GM19463 (cell line): ENCODE results near the gene MAPKAPK2.
A peak's percentile ranks its signal among the peaks of the same experiment; 100 is the strongest.

Experiments used
- ATAC-seq: cut with Tn5 transposase; IDR thresholded peaks from one replicate; pipeline ENCODE4 v1.9.1; 2021; ENCODE audit warnings: mild to moderate bottlenecking, moderate library complexity; ENCODE audit not compliant: unreplicated experiment

MAPKAPK2 gene

GRCh38 chr1:206681359-206681758, 3.3 kb upstream of the MAPKAPK2 start:
- no peak for ATAC-seq

DNA sequence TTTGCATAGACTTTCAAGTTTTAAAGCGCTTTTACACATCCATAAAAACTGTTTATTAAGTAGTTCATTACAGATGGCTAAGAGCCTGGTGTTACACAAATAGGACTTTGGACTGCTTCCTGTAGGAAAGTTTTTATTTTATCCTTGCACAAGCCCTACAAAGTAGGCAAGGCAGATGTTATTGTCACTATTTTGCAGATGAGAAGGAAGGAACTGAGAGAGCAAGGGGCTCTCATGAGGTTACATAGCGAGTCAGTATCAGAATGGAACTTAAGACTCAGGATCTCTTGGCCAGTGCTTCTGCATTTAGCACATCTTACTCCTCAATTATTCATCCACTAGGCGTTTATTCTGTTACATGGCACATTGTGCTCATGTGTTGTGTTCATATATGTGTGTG, 2.6 kb upstream of the MAPKAPK2 start:
- no peak for ATAC-seq

GRCh38 chr1:206683313-206683712, 1.4 kb upstream of the MAPKAPK2 start:
- no peak for ATAC-seq

DNA sequence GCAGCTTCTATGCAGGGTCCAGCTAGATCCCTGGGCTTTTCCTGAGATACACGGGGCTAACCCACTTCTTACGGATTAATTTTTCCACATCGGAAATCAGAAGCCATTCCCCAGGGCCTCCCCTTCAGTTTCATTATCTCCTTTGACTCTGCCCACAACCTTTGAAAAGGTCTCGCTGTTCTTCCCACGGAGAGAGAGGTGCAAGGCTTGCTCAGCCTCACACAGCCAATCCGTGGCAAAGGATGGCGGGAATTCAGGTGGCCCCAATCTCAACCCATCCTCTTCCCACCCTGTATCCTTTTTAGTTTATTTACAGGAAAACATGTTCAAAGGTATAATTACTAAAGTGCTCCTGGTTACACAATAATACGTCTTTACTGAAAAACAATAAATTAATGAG, 702 bp upstream of the MAPKAPK2 start:
- no peak for ATAC-seq

DNA sequence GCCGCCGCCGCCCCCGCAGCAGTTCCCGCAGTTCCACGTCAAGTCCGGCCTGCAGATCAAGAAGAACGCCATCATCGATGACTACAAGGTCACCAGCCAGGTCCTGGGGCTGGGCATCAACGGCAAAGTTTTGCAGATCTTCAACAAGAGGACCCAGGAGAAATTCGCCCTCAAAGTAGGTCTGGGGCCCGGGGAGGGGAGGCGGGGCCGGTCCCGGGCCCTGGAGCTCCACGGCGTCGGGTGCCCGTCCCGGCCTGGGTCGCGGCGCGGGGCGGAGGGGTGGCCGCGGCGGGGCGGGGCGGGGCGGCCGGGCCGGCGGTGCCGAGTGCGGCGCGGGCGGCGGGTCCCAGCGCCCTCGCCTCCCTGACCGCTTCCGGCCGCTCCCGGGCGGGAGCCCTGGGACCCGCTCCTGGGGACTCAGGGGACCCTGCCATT, 646 bp downstream of the MAPKAPK2 start:
- peak; percentile 27 for ATAC-seq

GRCh38 chr1:206685769-206686477, 1.2 kb downstream of the MAPKAPK2 start:
- peak; percentile 26 for ATAC-seq

GRCh38 chr1:206686478-206687249, 2.0 kb downstream of the MAPKAPK2 start:
- ATAC-seq = no peak

GRCh38 chr1:206687251-206687914, 2.7 kb downstream of the MAPKAPK2 start:
- no peak for ATAC-seq

- ATAC-seq = no peak
Measured at GRCh38 chr1:206687915-206688442, 3.3 kb downstream of the MAPKAPK2 start.

GRCh38 chr1:206690516-206690915, 5.8 kb downstream of the MAPKAPK2 start:
- no peak for ATAC-seq

DNA sequence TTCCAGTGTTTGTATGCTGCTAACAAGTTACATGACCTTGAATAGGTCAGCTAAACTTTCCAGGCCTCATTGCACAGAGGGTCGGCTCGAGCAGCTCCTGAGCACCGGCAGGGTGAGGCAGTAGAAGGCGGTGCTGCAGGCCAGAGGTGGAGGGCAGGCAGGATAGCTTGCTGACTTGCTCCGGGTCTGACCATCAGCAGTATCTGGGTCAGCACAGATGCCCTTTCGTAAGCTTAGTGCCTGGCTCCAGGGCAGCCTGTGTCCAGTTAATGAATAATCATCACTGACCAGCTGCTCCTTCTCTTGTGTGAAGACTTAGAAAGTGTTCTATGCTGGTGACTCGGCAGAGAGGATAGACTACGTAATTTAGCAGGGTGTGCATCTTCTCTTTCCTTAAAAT, 6.9 kb downstream of the MAPKAPK2 start:
- no peak for ATAC-seq

DNA sequence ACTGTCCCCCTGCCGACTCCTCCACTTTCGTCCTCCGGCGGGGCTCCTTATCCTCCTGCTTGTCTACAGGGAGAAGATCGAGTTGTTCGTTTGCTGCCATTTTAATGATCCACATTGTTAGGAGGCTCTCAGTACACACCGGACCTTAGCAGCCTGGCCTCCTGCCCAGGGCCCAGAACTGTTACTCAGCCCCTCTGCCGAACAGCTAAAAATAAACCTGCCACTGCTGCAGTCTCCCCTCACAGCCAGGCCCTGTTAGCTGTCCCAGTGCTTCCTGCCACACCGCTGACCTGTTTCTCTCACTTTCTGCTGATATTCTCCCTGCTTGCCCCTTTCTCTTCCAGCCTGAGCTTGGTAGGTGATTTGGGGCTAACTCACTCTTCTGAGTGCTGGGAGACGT, 8.3 kb downstream of the MAPKAPK2 start:
- ATAC-seq = no peak

- ATAC-seq = no peak
Measured at GRCh38 chr1:206693592-206693991, 8.9 kb downstream of the MAPKAPK2 start.

DNA sequence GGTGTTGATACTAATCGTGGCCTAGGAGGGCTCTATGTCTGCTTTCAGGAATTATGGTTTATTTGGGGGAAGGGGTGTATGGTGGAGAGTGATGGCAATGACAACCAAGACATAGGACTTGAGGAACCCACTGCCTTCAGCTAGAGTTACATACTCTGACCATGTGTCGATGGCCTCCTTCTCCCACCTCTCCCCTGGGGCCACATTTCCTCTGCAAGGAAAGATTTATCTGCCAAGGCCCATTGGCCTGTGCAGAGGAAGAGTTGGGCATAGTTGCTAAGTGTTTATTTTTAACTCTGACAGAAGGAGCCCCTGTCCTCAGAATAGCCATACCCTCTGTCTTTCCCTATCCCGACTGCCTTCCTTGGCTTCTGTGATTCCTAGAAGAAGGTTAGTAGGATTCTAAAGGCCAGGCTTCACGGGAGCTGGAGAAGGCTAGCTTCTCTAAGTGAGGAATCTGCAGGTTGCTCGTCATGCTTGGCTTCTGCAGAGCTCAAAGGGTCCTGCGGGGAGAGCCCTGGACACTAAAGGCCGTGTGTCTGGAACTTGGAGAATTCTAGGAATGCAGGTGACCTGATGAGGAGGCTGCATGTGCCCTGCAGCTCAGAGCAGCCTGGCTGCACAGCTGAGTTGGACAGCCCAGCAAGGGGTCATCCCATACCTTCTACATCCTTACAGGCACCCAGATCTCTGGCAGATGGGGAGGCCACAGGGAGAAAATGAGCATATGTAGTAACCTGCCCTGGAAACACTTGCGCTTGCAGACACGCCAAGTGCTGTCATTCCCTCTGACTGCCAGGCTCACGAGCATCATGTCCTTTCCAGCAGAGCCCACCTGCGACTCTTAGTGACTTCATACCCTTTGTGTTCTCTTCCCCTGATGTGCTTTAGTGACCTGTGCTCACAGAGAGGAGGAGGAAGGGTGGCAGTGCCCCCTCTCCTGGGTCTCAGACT, 9.7 kb downstream of the MAPKAPK2 start:
- no peak for ATAC-seq

DNA sequence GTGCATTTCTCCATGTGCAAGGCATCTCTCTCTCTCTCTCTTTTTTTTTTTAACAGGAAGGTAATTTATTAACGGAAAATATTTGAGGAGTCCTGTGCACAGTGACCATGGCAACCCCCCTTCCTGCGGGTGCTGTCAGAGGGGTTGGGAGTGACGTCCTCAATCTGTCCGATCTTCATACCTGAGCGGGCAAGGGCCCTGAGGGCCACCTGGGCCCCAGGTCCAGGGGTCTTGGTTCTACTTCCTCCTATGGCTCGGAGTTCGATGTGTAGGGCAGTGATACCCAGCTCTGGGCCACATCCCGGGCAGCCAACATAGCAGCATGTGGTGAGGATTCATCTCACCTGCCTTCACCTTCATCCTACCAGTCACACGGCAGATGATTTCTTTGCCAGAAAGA, 11.0 kb downstream of the MAPKAPK2 start:
- ATAC-seq = no peak

GRCh38 chr1:206696812-206697585, 12.3 kb downstream of the MAPKAPK2 start:
- ATAC-seq = no peak

DNA sequence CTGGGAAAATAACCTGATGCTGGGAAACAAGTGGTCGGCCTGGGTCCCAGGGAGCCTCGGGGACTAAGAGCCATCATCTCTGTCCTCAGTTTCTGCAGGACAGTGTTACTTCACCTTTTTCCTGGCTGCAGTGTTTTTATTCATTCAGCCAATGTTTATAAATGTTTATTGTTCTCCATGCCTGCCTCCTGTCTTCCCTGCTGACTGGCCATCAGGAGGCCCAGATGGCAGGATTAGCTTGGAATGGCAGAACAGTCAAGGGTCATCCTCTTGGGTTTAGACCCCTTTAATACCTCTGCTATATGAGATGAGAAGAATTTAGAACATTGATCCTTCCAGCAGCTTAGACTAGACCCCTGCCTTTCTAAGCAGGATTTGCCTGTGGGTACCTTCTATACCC, 13.3 kb downstream of the MAPKAPK2 start:
- no peak for ATAC-seq

DNA sequence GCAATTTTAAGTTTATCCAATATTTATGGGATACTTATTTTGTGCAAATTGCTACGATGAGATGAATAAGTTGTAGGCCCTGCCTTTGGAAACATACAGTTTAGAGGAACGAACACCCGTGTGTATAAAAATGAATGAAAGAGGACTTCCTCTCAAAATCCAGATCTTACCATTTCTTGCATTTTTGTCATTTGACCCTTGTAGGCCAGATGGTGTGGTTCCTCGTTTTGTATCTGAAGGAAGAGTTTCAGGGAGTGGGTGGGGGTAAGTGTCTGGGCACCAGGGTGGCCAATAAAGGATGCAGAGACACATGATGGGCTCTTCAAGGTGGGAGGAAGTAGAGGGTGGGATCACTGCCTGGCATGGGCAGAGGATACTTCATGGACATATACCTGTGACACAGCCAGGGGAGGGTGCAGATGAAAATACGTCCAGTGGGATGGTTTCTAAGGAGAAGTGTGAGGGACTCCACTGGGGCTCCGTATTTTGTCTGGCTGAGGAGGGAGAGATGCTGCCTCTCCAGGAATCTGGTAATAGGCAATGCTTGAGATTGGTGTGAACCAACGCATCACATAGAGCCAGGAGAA, 14.4 kb downstream of the MAPKAPK2 start:
- ATAC-seq = no peak

GRCh38 chr1:206699626-206700025, 14.9 kb downstream of the MAPKAPK2 start:
- ATAC-seq = no peak
